Glomerular endothelial cell (primary cell): Measurements from ENCODE around the gene CERS4. TPM values are rescaled to one million over a fixed set of nuclear protein-coding genes. Genes with fewer than 3 reads are reported as not detected.
"Not testable (repeated sequence)": the region's sequence is repeated elsewhere in the genome, so short reads cannot be mapped to it uniquely, and the experiment has no call there.

ENCODE experiments used
- DNase-seq: peaks from one replicate; pipeline ENCODE4 v3.0.0-alpha.2; 2011; ENCODE audit warnings: low read depth, low spot score; ENCODE audit errors: extremely low read depth
- total RNA-seq: library from RNA; depleted of rRNA; stranded (reverse); fragments of >200 nt; gene quantifications from 2 replicates; pipeline ENCODE4 v1.2.3, GENCODE V29; 2015

Gene CERS4, protein sequence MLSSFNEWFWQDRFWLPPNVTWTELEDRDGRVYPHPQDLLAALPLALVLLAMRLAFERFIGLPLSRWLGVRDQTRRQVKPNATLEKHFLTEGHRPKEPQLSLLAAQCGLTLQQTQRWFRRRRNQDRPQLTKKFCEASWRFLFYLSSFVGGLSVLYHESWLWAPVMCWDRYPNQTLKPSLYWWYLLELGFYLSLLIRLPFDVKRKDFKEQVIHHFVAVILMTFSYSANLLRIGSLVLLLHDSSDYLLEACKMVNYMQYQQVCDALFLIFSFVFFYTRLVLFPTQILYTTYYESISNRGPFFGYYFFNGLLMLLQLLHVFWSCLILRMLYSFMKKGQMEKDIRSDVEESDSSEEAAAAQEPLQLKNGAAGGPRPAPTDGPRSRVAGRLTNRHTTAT
- 29.0 and 29.3 TPM in 2 replicates for total RNA-seq

- DNase-seq = no peak
These were observed at the start of gene CERS4 for GRCh38 chr19:8208922-8209461. CERS4 (plus strand) TSS chr19:8209370; CDS start chr19:8251077, 41,707 bp downstream.

GRCh38 chr19:8161135-8161646, 48.0 kb upstream of the CERS4 start:
- no peak for DNase-seq

DNA sequence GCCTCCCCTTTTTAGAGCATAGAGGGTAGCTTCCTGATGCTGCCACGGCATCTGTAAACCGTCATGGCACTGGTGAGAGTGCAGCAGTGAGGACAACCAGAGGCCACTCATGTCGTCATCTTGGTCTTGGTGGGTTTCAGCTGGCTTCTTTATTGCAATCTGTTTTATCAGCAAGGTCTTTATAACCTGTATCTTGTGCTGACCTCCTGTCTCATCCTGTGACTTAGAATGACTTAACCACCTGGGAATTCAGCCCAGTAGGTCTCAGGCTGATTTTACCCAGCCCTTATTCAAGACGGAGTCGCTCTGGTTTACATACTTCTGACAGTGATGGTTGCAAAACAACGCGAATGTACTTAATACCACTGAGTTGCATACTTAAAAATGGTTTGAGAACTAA, 45.4 kb upstream of the CERS4 start:
- DNase-seq = no peak

DNA sequence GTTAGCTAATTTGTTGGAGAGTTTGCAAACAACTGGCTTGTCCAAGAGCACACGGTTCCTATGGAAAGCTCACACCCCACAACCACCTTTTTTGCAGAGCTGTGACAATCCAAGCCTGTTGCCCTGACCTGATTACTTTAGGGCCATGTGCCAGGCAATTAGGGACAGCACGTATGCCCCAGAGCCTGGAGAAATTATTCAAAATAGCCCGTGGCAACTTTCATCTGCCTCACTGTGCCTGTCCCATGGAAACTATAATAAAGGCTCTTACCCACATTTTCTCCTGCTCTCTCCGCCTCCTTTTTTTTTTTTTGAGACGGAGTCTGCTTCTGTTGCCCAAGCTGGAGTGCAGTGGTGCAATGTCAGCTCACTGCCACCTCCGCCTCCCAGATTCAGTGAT, 41.2 kb upstream of the CERS4 start:
- DNase-seq = no peak

- DNase-seq = no peak
These were observed 40.6 kb upstream of the CERS4 start for GRCh38 chr19:8168537-8168936.

DNA sequence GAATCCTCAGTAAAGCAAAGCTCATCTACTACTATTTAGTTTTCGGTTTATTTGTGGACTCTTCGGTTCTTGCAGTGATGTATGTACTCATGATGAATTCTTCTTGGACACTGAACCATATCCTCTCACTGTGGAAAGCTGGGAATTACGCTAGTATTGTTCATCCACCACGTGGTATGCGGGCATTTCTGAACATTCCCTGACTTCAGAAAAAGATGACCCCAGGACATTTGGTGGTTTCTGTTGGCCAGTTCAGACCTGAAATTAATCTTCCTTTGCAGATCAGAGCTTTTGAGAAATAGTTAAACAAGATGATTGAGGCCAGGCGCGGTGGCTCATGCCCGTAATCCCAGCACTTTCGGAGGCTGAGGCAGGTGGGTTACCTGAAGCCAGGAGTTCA, 34.5 kb upstream of the CERS4 start:
- DNase-seq = no peak

DNA sequence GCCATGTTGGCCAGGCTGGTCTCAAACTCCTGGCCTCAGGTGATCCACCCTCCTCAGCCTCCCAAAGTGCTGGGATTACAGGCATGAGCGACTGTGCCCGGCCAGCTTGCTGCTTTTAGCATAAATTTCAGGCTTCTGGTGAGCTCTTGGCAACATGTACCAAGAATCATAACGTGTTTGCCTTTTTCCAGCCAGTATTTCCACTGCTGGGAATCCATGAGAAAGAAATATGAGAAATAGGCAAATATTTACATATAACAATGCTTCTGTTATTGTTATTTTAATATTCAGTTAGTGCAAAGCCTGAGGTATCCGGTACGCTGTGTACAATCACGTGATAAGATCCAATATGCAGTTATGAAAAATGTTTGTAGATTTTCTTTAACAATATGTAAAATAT, 29.2 kb upstream of the CERS4 start:
- DNase-seq = no peak

DNA sequence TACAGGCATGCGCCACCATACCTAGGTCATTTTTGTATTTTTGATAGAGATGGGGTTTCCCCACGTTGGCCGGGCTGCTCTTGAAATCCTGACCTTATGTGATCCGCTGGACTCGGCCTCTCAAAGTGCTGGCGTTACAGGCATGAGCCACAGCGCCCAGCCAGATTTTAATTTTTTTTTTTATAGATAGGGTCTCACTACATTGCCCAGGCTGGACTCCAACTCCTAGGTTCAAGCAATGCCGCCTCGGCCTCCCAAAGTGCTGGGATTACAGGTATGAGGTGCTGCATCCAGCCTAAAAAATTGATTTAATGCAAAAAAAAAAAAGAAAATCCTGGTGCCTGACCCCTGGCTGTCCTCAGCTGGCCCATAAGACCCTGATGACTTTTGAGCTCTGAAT, 24.9 kb upstream of the CERS4 start:
- DNase-seq = no peak

DNA sequence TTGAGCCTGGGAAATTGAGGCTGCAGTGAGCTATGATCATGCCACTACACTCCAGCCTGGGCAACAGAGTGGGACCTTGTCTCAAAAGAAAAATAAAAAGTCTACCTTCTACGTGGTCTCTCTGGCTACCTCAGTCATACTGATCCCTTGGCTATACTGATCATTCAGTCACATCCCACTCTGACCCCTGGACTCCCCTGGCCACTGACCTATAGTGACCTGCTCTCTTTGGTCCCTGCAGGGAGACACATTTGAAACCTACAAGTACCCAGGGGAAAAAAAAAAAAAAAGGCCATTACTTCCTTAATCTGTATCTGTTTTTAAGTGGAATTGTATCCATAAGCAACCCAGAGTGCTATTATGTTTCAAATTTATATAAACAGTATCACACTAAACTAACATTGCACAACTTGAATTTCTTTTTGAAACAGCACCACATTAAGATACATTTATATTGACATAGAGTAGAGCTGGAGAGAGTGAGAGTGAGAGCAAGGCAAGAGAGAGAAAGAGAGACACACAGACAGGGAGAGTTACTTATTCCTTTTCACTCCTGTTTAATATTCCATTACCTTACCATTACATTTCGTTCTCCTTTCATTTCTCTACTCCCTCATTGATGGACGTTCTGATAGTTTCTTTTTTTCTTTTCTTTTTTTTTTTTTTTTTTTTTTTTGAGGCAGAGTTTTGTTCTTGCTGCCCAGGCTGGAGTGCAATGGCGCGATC, 23.7 kb upstream of the CERS4 start:
- DNase-seq = no peak

GRCh38 chr19:8192221-8192820, 16.8 kb upstream of the CERS4 start:
- DNase-seq = no peak

- no peak for DNase-seq
These were observed 14.5 kb upstream of the CERS4 start for GRCh38 chr19:8194528-8195267.

DNA sequence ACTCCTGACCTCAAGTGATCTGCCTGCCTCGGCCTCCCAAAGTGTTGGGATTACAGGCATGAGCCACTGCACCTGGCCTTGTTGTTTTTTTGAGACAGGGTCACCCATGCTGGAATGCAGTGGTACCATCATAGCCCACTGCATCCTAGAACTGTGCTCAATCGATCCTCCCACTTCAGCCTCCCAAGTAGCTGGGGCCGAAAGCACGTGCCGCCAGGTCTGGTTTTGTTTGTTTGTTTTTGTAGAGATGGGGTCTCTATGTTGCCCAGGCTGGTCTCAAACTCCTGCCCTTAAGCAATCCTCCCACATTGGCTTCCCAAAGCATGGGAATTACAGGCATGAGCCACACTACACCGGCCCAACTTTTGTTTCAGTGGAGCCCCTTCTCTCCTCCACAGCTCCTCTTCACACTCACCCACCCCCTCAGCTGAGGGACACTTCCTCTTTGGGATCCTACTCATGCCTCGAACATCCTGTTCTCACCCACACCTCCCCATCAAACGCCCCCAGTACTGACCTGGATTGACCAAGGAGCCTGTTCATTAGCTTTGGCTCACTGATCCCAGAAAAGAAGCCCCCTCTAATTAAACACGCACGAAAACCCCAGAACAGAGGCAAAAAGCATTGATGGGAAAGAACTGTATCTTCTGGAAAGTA, 12.8 kb upstream of the CERS4 start:
- no peak for DNase-seq

DNA sequence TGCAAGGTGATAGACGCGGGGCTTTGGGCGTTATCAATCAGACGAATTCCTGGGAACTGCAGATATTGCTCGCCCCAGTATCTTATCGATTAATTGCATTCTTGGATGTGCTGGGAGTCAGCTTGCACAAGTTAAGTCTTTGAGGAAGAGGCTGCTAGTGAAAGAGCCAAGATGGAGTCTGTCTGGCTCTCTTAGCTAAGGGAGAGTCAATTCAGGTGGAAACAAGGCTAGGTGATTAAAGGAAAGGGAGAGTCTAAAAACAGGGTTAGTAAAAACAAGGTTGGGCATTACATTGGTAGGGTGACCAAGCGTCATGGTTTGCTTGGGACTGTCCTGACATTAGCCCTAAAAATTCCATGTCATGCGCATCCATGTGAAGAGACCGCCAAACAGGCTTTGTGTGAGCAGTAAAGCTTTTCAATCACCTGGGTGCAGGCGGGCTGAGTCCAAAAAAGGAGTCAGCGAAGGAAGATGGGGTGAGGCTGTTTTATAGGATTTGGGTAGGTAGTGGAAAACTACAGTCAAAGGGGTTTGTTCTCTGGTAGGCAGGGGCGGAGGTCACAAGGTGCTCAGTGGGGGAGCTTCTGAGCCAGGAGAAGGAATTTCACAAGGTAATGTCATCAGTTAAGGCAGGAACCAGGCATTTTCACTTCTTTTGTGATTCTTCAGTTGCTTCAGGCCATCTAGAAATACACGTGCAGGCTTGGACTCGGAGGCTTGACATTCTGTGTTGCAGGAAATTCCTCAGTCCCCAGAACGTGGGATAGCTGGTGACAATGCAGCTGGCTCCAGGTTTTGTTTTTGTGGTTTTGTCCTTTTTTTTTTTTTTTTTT, 5.7 kb upstream of the CERS4 start:
- not testable (repeated sequence) for DNase-seq

DNA sequence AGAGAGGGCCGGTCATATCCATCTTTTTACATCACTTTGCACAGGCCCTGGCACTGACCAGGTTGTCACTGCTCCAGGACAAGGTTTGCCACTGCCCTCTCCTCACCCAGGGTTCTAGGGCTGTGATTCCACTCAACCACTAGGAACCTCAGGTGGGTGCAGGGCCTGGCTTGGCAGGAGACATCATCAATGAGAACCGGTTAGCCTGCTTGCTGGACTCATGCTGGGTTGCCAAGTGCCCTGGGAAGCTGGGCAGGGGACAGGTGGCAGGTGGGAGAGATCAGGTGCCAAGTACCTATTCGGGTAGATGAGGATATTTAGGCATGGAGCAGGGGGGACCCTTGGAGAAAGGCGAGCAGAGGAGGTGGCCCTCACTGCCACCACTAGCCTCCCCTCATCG, 4.2 kb upstream of the CERS4 start:
- no peak for DNase-seq

DNA sequence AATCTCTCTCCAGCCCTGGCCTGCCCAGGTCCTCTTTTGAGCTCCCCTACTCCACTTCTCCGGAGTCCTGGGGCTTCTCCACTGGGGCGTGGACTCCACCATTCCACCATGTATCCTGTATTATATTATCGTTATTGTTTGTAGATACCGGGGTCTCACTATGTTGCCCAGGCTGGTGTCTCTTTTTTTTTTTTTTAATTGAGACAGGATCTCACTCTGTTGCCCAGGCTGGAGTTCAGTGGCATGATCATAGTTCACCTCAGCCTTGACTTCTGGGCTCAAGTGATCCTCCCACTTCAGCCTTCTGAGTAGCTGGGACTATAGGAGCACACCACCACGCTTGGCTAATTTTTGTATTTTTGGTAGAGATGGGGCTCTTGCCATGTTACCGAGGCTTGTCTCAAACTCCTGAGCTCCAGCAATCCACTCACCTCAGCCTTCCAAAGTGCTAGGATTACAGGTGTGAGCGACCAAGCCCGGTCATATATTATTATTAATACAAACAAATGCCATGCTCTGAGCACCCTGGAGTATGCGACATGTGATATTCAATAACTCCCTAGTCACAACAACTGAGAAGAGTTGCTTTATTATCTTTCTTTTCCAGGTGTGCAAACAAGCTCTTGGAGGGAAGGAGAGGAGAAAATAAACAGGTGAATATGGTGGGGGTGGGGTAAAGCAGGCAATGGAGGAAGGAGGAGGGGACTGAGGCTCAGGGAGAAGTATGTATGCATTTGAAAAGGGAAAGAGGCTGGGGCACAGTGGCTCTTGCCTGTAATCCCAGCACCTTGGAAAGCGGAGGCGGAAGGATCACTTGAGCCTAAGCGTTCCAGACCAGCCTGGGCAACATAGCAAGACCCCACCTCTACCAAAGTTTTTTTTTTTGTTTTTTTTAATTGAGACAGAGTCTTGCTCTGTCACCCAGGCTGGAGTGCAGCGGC, 2.8 kb upstream of the CERS4 start:
- DNase-seq = no peak

GRCh38 chr19:8207326-8207725, 1.8 kb upstream of the CERS4 start:
- DNase-seq = not testable (repeated sequence)

DNA sequence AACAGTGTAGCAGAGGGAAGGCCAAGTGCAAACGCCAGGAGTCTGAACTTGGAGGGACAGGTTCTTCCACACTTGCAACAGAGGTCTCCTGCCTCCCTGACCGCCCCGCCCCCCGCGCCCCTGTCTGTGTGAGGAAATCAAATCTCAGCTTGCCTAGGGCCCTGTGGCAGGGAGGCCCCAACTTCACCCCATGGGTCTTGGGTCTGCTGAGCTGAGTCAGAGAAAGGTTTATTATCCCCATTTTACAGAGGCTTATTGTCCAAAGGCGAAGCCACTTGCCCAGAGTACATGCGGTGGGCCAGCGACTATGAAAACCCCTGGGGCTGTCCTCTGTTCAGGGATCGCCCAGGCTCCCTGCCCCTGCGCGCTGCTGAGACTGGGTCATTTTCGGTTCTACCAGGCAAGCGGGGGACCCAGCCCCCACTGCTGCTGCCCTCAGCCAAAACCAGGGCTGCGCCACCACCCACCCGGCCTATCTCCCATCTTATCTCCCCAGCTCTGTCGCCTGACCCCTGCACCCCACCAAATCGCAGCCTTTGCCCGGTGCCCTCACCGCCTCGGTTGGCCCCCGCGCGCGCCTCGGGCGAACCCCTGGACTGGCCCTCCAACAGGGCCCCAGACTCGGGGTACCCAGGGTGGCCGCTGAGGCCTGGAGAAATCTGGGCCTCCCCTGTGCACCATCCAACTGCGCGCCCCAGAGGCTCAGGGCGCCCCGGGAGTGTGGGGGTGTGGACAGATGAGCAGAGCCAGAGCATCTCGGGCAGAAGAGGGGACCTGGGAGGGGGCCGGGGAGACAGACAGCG, 850 bp upstream of the CERS4 start:
- DNase-seq = no peak
